Osteoblast (primary cell): ENCODE measurements around the gene HDAC4. TPM values are rescaled to one million over a fixed set of nuclear protein-coding genes. Genes with fewer than 3 reads are reported as not detected.

ENCODE experiments used
- DNase-seq: peaks from one replicate; pipeline ENCODE4 v3.0.0; 2011; ENCODE audit warnings: low spot score, mixed read lengths; ENCODE audit not compliant: insufficient read length; ENCODE audit errors: missing footprints
- H2AFZ ChIP-seq: 2 replicates; pipeline ENCODE4 v1.6.0; 2011; ENCODE audit warnings: mild to moderate bottlenecking, low read length
- H3K27ac ChIP-seq: 2 replicates; pipeline ENCODE4 v1.5.1; 2011; ENCODE audit warnings: mild to moderate bottlenecking, low read depth, low read length, moderate library complexity
- H3K27me3 ChIP-seq: 2 replicates; pipeline ENCODE4 v1.6.0; 2012; ENCODE audit warnings: mild to moderate bottlenecking, control low read depth, inconsistent platforms, low read length, moderate library complexity; ENCODE audit not compliant: insufficient read depth
- H3K36me3 ChIP-seq: 2 replicates; pipeline ENCODE4 v1.5.1; 2011; ENCODE audit warnings: mild to moderate bottlenecking, low read length, control low read depth, moderate library complexity; ENCODE audit not compliant: insufficient read depth
- H3K4me1 ChIP-seq: 2 replicates; pipeline ENCODE4 v1.5.1; 2011; ENCODE audit warnings: mild to moderate bottlenecking, low read length, control low read depth, moderate library complexity; ENCODE audit not compliant: insufficient read depth
- H3K4me2 ChIP-seq: 2 replicates; pipeline ENCODE4 v1.6.0; 2011; ENCODE audit warnings: mild to moderate bottlenecking, low read length; ENCODE audit not compliant: insufficient read depth
- H3K4me3 ChIP-seq: fragments of 200-600 bp; sonication (generic); 3 replicates; pipeline ENCODE4 v1.5.1; 2012; ENCODE audit warnings: mild to moderate bottlenecking, low read length, inconsistent platforms; ENCODE audit not compliant: insufficient read depth
- H3K79me2 ChIP-seq: 2 replicates; pipeline ENCODE4 v1.6.0; 2012; ENCODE audit warnings: mild to moderate bottlenecking, low read length, control low read depth, inconsistent platforms; ENCODE audit not compliant: insufficient read depth
- H3K9me3 ChIP-seq: 2 replicates; pipeline ENCODE4 v1.5.1; 2011; ENCODE audit warnings: low read depth, low read length, control low read depth
- H4K20me1 ChIP-seq: 2 replicates; pipeline ENCODE4 v1.6.0; 2012; ENCODE audit warnings: mild to moderate bottlenecking, low read length, control low read depth; ENCODE audit not compliant: insufficient read depth
- CTCF ChIP-seq: IDR thresholded peaks from 2 replicates; pipeline ENCODE4 v1.5.1; 2011; ENCODE audit warnings: mild to moderate bottlenecking, low read depth, low read length, moderate library complexity; ENCODE audit errors: extremely low read depth
- total RNA-seq: library from RNA; depleted of rRNA; stranded (reverse); fragments of >200 nt; gene quantifications from 2 replicates; pipeline ENCODE4 v1.2.3, GENCODE V29; 2012

The HDAC4 gene
- total RNA-seq, 1 donor, result 30.8 TPM

GRCh38 chr2:239244625-239245024 is 156.2 kb downstream of the HDAC4 start:
- H4K20me1 ChIP-seq, result peaks cover 3% of the 10 kb centered on the region
- no peak for TF ChIP-seq CTCF
- H3K27me3 ChIP-seq, result no peaks in the 10 kb centered on the region
- no peaks in the 10 kb centered on the region for H3K36me3 ChIP-seq
- H2AFZ ChIP-seq, result no peak overlapping the region
- no peaks in the 10 kb centered on the region for H3K9me3 ChIP-seq
- H3K4me3 ChIP-seq, result no peak overlapping the region
- no peak overlapping the region for H3K27ac ChIP-seq
- H3K79me2 ChIP-seq, result no peaks in the 10 kb centered on the region
- H3K4me1 ChIP-seq, result no peaks in the 10 kb centered on the region
- H3K4me2 ChIP-seq, result no peak overlapping the region
- DNase-seq, result no peak

- no peaks in the 10 kb centered on the region for H3K36me3 ChIP-seq
- TF ChIP-seq CTCF, result no peak
These were observed 159.3 kb downstream of the HDAC4 start for GRCh38 chr2:239241431-239241960.

GRCh38 chr2:239240414-239240881 is 160.4 kb downstream of the HDAC4 start:
- Histone ChIP-seq H3K4me1 (no peaks in the 10 kb centered on the region), H3K79me2 (peaks cover 2% of the 10 kb centered on the region), H3K4me2 (no peak overlapping the region), H3K36me3 (no peaks in the 10 kb centered on the region), H4K20me1 (peaks cover 9% of the 10 kb centered on the region), H2AFZ (no peak overlapping the region), H3K9me3 (no peaks in the 10 kb centered on the region), H3K27ac (no peak overlapping the region), H3K4me3 (no peak overlapping the region), H3K27me3 (no peaks in the 10 kb centered on the region)
- DNase-seq, result no peak
- TF ChIP-seq CTCF, result no peak

More at GRCh38 chr2:239241431-239241960, 159.3 kb downstream of the HDAC4 start:
- peaks cover 2% of the 10 kb centered on the region for H3K79me2 ChIP-seq
- H3K27ac ChIP-seq, result no peak overlapping the region
- H3K4me1 ChIP-seq, result no peaks in the 10 kb centered on the region
- no peak overlapping the region for H2AFZ ChIP-seq
- H3K27me3 ChIP-seq, result no peaks in the 10 kb centered on the region
- H3K9me3 ChIP-seq, result no peaks in the 10 kb centered on the region
- no peak overlapping the region for H3K4me3 ChIP-seq
- H4K20me1 ChIP-seq, result peaks cover 9% of the 10 kb centered on the region
- no peak overlapping the region for H3K4me2 ChIP-seq
- no peak for DNase-seq

- Histone ChIP-seq H4K20me1 (peaks cover 9% of the 10 kb centered on the region), H3K79me2 (peaks cover 2% of the 10 kb centered on the region), H3K9me3 (no peaks in the 10 kb centered on the region), H3K36me3 (peaks cover 1% of the 10 kb centered on the region), H3K4me3 (no peak overlapping the region), H2AFZ (no peak overlapping the region), H3K4me2 (no peak overlapping the region), H3K27me3 (no peaks in the 10 kb centered on the region), H3K4me1 (no peaks in the 10 kb centered on the region), H3K27ac (no peak overlapping the region)
- no peak for TF ChIP-seq CTCF
- DNase-seq, result no peak
These were observed 161.0 kb downstream of the HDAC4 start for GRCh38 chr2:239239607-239240413.
